ENCODE data around the gene ATXN1.

Gene ATXN1

DNA sequence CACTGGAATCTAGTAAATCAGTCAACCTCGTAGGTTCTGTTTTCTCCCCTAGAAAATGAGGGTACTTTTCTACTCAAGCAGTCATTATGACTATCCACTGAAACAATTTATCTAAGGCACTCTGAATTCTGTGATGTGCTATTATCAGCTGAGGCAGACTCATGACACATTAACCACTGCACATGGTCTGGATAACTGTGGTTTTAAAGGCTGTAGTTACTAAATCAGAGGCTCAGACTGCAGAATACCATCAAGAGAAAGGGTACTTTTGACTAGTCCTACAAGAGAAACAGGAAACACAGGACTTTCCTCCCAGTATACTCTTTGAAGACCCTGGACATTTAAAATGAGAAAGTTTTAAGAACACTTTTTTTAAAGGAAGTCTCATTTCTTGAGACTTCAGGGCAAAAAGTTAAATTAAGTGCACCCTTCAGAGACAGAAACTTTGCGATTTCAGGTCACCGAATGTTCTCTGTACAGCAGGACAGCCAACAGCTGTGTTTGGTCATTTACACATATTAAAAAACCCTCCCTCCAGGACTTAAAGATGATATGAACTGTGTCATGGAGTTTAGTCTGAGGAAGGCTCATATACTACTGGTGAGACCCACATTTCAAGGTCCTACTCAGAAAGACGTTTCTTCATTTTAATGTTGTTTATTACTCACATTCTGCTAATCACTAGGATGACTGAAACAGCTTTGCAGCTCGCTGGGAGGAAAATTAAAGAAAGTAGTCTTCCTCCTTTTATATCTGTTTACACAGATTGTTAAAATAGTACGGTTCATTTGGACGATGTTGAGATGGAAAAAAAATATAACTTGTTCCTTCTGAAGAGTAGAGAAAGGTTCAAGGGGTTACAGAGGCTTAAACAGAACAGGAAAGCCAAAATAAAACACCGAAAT lies 19.9 kb downstream of the ATXN1 start:
- DNase-seq = no peak

DNA sequence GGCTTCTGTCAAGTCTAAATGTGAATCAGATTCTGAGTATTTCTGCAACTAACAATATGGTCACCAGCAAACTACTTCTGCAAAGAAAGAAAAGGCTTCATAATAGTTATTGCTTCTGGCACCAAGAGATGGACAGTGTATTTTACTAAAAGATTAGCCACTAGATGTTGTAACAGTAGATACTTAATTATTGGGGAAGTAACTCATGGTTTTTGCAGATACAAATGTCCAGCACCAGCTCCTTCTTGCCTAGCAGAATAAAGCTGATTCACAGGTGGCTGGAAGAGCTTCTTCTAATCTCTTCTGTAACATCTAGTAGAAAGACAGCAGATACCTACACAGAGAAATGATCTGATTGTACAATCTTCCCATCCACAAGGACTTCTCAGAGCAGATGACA lies 21.2 kb downstream of the ATXN1 start:
- DNase-seq = no peak

DNA sequence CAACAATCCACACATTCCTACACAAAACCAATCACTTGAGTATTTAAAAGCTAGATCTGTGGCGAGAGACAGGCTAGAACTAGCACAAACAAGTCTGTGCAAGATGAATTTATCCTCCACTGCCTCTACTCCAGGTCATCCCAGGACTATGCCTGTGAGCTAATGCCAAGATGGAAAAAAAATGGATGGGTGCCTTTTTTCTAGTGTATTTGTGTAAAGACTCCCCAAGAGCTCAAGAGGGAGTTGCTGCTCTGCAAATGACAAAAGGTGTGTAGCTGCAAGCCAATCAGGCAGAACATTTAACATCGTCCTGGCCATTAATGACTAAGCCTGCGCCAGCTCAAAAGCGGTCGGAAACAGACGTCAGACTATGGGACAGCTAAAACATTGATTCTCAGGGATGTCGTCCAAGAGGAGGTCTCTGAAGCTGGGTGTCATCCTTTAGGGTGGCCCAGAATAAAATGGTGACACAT lies 21.9 kb downstream of the ATXN1 start:
- no peak for DNase-seq

DNA sequence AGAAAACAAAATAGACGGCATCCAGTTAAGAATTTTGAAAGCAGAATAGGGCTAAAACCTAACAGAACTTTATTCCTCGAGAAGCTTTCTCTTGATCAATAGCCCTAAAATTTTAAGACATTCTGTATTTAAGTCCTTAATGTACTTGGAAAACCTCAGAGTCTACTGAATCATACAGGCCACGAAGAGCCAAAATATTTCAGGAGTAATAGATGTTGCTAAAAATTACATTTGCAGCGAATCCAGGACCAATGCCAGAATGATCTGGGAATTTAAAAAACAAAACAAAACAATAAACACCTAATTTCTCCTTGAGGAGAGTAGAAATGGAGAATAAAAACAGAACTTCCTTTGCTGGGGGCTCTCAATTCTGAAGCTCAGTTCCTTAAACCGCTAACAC lies 23.3 kb downstream of the ATXN1 start:
- DNase-seq = no peak

DNA sequence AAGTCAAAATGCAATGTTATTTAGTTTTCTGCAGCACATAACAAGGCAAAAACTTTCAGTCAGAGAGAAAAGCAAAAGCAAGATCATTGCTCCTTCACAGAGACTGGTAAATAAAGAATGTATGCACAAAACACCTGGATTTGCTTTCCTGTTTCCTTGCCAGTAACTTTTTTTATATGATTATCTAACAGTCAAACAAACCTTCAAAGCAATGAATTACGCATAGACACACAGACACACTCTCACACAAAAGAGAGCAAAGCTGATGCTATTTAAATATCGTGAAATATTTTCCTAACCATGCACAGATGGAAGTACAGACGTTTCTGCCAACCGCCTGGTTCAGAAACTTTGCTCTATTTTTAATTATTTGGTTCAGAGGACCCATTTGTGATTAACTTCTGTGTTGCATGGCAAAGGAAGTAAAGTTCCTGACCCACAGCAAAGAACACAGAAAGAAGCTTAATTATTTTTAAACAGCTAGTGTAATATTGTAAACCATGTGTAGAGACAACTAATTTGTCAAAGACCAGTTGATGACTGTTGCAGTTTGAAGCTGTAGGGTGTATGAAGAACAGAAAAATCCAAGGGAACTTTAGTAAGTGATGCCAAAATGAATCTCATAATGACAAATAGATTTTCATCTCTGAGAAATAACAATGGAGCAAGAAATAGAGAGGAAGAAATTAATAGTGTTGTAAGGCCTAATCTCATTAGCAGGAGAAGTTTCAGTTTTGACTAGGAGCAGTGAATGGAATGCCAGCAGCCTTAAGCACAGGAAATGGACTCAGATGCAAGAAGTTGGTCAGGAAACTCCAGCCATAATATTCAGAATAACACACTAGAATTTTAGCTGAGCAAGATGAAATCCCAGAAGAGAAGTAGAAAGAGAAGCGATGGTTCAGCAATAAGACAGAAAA lies 24.1 kb downstream of the ATXN1 start:
- no peak for DNase-seq

DNA sequence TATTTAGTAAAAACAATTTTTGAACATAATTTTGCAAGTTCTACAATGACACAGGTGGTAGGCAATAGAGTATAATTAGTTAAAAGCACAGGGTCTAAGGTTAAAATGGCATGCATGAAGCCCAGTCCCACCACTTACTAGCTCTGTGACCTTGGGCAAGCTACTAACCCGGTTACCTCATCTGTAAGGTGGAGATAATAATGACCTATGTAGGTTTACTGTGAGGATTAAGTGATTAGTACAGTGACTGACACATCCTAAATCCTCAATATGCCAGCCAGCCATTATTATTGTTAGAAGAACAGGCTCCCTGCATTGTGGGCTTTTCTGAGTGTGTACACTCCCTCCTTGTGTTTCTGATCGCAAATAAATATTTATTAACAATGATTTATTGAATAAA lies 26.2 kb downstream of the ATXN1 start:
- no peak for DNase-seq

DNA sequence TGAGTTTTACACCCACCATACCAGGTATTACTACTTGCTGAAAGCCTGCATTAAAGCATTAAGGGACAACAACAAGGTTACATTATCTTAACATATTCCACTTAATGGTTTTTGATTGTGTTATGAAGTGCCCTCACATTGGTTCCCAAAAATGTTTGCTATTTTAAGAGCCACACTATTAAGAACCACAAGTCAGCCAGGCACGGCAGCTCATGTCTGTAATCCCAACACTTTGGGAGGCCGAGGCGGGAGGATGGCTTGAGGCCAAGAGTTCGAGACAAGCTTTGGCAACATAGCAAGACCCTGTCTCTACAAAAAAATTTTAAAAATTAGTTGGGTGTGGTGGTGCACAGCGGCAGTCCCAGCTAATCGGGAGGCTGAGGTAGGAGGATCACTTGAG lies 28.2 kb downstream of the ATXN1 start:
- DNase-seq = no peak

DNA sequence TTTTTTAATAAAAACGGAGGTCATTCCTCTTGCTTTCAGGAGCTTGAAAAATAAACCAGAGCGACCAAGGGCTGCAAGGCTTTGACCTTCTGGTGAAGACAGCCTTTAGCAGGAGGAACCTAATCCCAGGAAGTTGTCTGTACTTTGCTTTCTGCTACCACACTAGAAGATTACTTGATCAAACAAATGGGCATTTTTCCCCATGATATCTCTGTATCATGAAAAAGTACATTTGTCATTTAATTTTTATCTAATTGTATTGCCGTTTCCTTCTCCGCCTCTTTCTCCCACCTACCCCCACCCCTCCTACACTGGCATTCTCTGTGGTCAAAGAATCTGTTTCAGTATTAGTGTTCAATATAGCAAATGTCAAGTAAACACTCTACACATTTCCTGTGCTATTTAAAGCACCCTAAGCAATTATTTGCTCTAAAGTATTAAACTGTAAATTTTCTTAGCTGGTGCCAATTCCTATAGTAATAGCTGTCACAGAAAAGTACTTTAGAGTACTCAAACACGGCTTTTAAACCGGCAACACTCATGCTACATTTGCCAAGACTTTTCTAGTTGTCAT lies 29.7 kb downstream of the ATXN1 start:
- DNase-seq = no peak

DNA sequence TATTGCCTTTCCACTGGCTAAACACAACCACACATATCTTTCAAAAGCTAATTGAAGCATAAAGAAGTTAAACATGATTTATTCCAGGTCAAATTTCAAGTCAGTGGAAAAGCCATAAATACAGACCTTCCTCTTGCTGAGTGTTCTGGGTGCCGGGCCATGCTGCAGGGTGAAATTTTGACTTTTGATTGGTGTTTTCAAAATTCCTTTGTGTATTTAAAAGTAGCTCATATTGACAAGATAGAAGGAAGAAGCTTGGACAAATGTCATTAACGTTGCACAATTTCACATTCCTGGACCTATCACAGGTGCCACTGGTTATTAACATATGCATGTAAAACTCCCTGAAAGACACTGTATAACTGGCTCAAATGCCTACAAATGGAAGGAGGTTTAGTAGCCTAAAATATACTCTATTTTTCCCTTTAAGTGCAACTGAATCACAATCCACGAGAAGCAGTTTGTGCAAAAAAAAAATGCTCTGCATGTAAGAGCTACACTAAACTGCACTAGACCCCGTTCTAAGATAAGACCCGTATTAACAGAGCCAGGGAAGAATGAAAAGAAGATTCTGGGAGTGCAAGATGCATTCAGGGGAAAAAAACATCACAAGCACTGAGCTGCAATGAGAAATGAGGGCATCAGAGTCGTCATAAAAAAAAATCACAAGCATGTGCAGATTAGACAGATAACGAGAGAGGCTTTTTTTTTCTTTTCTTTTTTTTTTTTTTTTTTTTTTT lies 30.4 kb downstream of the ATXN1 start:
- no peak for DNase-seq

DNA sequence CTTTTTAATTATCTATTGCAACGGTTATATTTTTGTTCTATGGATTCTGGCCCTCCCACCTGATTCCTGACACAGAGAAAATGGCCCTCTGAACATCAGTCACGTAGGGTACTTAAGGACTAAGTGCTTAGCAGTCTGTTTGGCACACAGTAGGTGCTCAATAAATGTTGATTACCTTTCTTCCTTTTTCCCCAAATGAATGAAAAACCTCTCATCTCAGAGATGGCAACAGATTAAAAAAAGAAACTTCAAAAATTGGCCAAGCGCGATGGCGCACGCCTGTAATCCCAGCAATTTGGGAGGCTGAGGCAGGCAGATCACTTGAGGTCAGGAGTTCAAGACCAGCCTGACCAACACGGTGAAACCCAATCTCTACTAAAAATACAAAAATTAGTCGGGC lies 31.5 kb downstream of the ATXN1 start:
- DNase-seq = no peak

DNA sequence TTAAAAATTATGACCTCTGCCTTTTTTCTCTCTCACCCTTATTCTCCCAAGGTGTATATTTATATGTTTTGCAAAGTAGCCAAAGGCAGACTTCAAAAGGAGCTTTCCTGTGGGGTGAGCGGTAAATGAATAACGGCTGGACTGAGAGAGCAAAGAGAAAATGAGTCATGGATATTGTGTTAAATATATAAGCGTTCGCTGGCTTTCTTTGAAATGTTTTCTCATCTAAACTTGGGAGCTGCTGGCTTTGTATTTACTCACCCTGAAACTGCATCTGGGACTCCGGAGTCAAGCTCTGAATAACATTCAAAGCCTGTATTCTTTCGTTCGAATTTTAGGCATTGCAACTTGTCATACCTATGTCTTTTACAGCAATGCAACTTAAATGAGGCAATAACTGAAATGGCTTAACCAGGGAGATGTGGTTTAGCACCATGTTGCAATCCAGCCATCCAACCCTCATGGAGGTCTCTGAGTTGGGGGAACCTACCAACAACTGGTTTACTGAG lies 32.0 kb downstream of the ATXN1 start:
- no peak for DNase-seq

DNA sequence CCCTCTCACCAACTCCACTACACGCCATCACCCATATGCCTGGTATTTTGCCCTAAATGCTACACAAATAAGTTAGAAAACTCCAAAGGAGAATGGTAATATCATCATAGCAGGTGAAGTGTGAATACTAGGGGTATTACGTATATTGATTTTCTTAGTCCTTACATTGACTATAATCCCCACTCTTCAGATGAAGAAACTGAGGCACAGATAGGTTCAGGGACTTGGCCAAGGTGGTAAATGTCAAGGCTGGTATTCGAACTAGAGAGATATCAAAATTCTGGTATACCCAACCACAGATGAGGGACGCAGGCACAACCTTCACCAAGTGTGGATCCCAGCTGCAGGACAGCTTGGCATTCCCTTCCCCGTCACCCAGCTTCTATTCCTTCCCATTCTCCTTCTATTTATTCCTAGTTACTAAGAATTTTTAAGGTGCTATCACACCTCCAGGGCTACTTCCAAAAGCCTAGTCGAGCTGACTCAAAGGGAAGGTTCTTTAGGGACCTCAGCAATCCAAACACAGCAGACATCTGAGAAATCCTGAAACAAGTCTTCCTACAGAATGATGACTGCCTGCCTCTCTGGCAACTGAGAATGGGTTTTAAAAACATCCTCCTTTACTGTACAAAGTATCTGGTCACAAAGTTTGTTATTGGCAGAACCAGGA lies 32.6 kb downstream of the ATXN1 start:
- DNase-seq = no peak

DNA sequence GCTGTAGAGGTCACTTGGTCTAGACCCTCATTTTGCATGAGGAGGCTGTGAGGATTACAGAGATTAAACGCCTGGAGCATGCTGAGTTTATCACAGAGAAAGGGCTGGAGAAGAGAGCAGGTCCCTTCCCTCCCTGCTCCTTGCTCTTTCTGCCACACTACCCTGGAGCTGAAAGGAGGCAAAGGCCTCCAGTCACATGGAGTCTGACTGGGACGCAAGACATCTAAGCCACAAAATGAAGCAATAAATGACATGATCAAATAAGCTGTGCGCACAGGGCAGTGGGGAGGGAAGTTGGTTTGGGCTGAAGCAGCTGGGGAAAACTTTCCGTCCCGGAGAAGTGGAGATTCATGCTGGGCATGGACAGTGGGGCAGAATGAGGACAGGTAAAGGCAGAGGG lies 33.3 kb downstream of the ATXN1 start:
- no peak for DNase-seq

DNA sequence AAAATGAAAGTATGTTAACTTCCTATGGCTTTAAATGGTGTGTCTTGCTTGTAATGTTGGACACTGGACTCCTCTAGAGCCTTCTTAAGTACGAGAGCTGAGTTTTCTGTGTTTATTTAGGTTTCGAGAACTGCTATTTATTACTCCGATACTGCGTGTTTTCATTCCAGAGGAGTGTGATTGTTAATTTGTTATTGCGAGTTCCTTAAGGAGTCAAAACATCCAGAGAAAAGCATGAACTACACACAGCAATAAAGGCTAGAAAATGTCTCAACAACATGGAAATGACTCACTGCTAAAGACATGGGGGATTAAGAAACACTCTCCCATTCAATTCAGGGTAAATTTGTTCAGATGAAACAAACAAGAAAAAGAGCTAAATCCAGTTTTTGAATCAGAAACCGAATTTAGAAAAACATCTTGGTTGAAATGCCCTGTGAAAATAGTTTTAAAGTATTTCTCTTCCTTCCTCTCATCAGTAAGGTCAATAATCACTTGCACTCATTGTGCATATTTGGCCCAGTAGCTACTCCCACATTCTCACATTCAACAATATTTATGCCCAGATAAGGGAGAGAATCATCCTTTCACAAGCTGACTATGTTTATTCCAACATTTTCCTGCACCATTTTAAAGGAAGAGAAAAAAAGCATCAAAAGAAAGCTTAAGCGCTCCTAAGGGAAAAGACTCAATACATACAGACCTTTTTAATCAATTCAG lies 36.0 kb downstream of the ATXN1 start:
- no peak for DNase-seq

DNA sequence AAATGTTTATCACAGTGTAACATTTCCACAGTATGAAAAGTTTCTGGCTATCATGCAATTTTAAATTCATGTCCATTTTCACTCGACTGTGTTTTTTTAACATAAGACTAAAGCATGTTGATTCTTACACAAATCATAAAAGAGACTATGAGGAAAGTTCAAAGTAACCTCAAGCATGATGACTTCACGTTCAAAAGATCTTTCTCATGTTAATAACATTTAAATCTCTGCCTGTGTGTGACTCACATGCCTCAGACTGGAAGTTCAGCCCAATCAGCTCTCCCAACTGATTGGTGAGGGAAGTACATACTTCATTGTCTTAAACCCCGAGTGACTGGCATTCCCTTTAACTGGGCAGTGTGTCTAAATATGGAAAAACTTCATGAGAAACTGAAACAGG lies 37.4 kb downstream of the ATXN1 start:
- DNase-seq = no peak

DNA sequence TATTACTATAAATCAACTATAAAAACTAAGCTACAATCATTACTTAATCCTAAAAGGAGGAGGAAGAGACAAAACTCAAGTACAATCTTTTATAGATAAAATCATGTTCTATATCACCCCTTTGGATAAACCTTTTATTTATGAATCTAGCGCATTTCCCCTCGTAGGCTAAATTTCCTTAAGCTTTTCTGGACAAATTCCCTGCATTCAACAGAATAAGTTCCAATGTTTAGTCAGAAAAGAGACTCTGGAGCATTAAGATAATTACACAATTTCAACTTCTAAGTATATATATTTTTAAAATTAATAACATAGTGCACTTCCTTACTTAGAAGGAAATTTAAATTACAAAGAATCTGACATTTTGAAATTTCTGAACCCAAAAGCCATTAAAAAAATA lies 37.9 kb downstream of the ATXN1 start:
- DNase-seq = no peak

DNA sequence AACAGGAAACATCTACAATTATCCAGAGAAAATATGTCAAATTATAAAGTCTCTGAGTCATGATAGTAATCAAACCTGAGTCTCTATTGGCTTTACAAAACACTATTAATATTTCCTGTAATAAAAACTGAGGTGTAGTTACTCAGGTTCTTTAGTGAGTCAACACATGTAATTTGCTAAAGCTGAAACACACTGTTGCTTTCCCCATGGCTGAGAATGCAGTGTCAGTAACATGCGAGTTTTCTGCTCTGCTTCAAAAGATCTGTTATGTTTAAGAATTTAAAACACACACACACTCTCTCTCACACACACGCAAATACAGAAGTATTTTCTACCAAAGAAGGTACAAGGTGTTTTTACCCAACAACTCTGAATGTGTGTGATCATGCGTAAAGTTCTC lies 38.6 kb downstream of the ATXN1 start:
- no peak for DNase-seq

DNA sequence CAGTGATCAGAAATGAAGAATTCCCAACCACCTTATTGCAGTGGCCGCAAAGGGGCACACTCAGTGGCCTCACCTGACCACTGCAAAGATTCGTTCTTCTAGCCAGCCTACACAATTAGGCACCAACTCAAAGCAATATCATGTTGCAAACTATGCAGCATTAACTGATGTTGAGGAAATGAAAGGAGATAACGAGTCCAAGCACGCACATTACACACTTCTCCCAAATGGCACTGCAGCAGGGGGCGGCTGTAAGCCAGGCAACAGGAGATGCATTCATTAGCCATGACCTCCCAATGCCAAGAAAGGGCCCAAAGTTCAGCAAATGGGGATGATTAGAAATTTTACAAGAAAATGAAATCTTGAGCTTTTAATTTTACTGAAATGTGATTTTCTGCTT lies 39.3 kb downstream of the ATXN1 start:
- DNase-seq = no peak

DNA sequence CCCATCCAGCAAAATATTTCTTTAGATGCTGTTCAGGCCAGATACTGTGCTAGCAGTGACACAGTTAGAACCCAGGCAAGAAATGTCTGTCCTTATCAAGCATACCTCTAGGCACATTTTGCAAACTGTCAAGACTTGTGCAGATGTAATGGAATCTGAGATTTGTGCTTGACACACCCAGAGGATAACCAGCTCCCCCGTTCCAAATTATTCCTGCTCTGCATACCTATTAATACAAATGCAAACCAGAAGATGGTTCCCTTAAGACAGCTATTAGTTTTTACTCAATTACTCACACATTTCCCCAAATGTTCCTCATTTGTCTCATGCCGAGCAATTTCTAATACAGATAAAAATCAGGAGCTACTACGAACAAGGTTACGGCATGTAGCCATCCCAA lies 40.4 kb downstream of the ATXN1 start:
- DNase-seq = no peak

DNA sequence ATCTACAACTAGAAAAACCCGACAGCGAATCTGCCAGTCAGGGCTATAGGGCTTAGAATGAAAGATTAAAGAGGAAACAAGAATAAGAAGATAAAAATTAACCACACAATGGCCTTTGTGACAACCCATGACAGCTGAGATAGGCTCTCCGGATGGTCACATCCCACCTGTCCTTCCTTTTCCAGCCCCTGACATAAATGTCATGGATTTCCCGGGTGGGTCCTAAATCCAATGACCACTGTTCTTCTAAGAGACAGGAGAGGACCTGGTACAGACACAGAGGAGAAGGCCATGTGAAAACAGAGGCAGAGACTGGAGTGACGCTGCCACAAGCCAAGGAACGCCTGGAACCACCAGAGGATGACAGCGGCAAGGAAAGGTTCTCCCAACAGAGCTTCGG lies 41.8 kb downstream of the ATXN1 start:
- DNase-seq = no peak

DNA sequence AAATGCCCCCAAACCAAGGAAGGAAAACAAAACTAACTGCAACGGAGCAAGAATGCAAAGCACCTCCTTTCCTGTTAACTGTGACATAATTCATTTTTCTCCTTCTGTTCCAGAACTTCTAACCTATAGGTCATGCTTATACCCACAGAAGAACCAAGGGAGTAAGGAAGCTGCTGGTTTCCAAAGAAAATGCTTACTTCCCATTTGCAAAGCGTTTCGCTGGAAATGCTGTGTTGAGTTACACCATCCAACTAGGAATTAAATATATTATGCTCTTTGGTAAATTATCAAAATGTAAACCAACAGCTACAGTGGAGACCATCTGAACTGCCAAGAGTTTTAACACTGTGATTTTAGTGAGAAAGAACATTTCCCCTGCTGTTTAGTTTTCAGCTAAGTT lies 42.9 kb downstream of the ATXN1 start:
- no peak for DNase-seq

Data from activated CD4-positive, CD25-positive, alpha-beta regulatory T cell treated with anti-CD3 and anti-CD28 coated beads, Interleukin-2, amount 50 U/mL, for 72 hours (primary cell).